Choroid plexus epithelial cell (primary cell): Measurements from ENCODE around the gene XBP1.

Source experiments
- DNase-seq: peaks from one replicate; pipeline ENCODE4 v3.0.0-alpha.2; 2010; ENCODE audit warnings: low read depth
- H3K4me3 ChIP-seq: 2 replicates; pipeline ENCODE4 v1.5.1; 2011; ENCODE audit warnings: low read depth, mild to moderate bottlenecking, control low read depth, low read length, moderate library complexity
- CTCF ChIP-seq: conservative IDR thresholded peaks from 2 replicates; pipeline ENCODE4 v1.5.1; 2011; ENCODE audit warnings: low read depth, mild to moderate bottlenecking, control low read depth, inconsistent platforms, low read length, moderate library complexity

The XBP1 gene

GRCh38 chr22:28817919-28818859 is 17.8 kb upstream of the XBP1 start:
- H3K4me3 ChIP-seq: no peak overlapping the region
- no peak for DNase-seq
- TF ChIP-seq CTCF: no peak

- no peak for TF ChIP-seq CTCF
- H3K4me3 ChIP-seq: no peak overlapping the region
- no peak for DNase-seq
Measured at GRCh38 chr22:28817064-28817463, 16.7 kb upstream of the XBP1 start.

GRCh38 chr22:28815729-28816128 is 15.4 kb upstream of the XBP1 start:
- no peak overlapping the region for H3K4me3 ChIP-seq
- TF ChIP-seq CTCF: no peak
- no peak for DNase-seq

GRCh38 chr22:28815111-28815510 is 14.7 kb upstream of the XBP1 start:
- H3K4me3 ChIP-seq: no peak overlapping the region
- no peak for TF ChIP-seq CTCF
- no peak for DNase-seq

GRCh38 chr22:28813772-28814518 is 13.6 kb upstream of the XBP1 start:
- no peak overlapping the region for H3K4me3 ChIP-seq
- no peak for TF ChIP-seq CTCF
- no peak for DNase-seq

- DNase-seq: no peak
- TF ChIP-seq CTCF: no peak
- H3K4me3 ChIP-seq: no peak overlapping the region
Measured at GRCh38 chr22:28812516-28812915, 12.1 kb upstream of the XBP1 start.
